Panc1 (cell line): ENCODE data around the gene TNFSF4.

ENCODE experiments used
- CTCF ChIP-seq: fragments of 450-650 bp; IDR thresholded peaks from 2 replicates; pipeline ENCODE4 v1.5.1; 2017; ENCODE audit warnings: mild to moderate bottlenecking
- POLR2AphosphoS5 ChIP-seq: IDR thresholded peaks from 2 replicates; pipeline ENCODE4 v1.6.1; 2012; ENCODE audit warnings: mild to moderate bottlenecking, low read depth, low read length, moderate library complexity

- TF ChIP-seq CTCF (no peak), POLR2AphosphoS5 (no peak)
Measured at GRCh38 chr1:173152598-173152997, 54.5 kb downstream of the TNFSF4 start.
